WTC11 (cell line): ENCODE results near the gene TIPARP.

ENCODE experiments used
- CTCF ChIP-seq: fragments of 200-600 bp; IDR thresholded peaks from 2 replicates; pipeline ENCODE4 v1.8.0; 2022; ENCODE audit warnings: antibody characterized with exemption
- GABPB1 ChIP-seq: sonication (generic); formaldehyde crosslinking; IDR thresholded peaks from 2 replicates; pipeline ENCODE4 v1.8.1; 2023; ENCODE audit warnings: mild to moderate bottlenecking, missing genetic modification reagents
- JAZF1 ChIP-seq: fragments of 250-450 bp; sonication (Bioruptor Pico); IDR thresholded peaks from 2 replicates; pipeline ENCODE4 v1.9.0; 2021; ENCODE audit warnings: moderate library complexity, mild to moderate bottlenecking, inconsistent platforms
- RELA ChIP-seq: sonication (generic); formaldehyde crosslinking; IDR thresholded peaks from 2 replicates; pipeline ENCODE4 v1.8.1; 2022; ENCODE audit warnings: missing genetic modification reagents, mild to moderate bottlenecking, borderline replicate concordance
- ZSCAN18 ChIP-seq: fragments of 250-450 bp; sonication (Bioruptor Pico); IDR thresholded peaks from 2 replicates; pipeline ENCODE4 v2.1.2; 2022; ENCODE audit warnings: mild to moderate bottlenecking, moderate library complexity
- TF ChIP-seq, protein P1 (sequence below): sonication (generic); formaldehyde crosslinking; IDR thresholded peaks from 2 replicates; pipeline ENCODE4 v1.8.0; 2022; ENCODE audit warnings: mild to moderate bottlenecking, missing genetic modification reagents
- TF ChIP-seq, protein P2 (sequence below): sonication (generic); formaldehyde crosslinking; IDR thresholded peaks from 2 replicates; pipeline ENCODE4 v1.8.1; 2023; ENCODE audit warnings: mild to moderate bottlenecking, missing genetic modification reagents, moderate library complexity

- TF ChIP-seq CTCF (no peak), GABPB1 (CRISPR knock-in tag) (no peak), ZSCAN18 (CRISPR knock-in tag) (no peak), RELA (CRISPR knock-in tag) (no peak), JAZF1 (CRISPR knock-in tag) (no peak)
- TF ChIP-seq, protein P1, sequence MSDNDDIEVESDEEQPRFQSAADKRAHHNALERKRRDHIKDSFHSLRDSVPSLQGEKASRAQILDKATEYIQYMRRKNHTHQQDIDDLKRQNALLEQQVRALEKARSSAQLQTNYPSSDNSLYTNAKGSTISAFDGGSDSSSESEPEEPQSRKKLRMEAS (CRISPR knock-in tag), result no peak
- TF ChIP-seq, protein P2, sequence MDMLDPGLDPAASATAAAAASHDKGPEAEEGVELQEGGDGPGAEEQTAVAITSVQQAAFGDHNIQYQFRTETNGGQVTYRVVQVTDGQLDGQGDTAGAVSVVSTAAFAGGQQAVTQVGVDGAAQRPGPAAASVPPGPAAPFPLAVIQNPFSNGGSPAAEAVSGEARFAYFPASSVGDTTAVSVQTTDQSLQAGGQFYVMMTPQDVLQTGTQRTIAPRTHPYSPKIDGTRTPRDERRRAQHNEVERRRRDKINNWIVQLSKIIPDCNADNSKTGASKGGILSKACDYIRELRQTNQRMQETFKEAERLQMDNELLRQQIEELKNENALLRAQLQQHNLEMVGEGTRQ (CRISPR knock-in tag), result no peak
Observed at GRCh38 chr3:156694536-156694935, 20.1 kb downstream of the TIPARP start.
